ENCODE results near the gene GIT2. TPM values are rescaled to one million over a fixed set of nuclear protein-coding genes. Genes with fewer than 3 reads are reported as not detected.

GIT2 gene
- 10 to 100 TPM; 24.8 to 26.8 TPM for total RNA-seq

- peak; percentile 97 for DNase-seq (ENCODE audit: low spot score)
- TF ChIP-seq CTCF (IDR thresholded peaks at IDR 0.05): peak in 1 of 2 donors; percentile 11
- Histone ChIP-seq H3K9me3 (no peaks in the 10 kb centered on the region), H3K36me3 (peaks cover 2% of the 10 kb centered on the region), H3K4me3 (peak within 1 kb of the TSS; percentile 97 to 100), H3K27ac (peak within 1 kb of the TSS; percentile 80 to 89), H3K4me1 (peaks cover 0 to 36% of the 10 kb centered on the region in 2 donors), H3K27me3 (no peaks in the 10 kb centered on the region)
These were observed at the start of gene GIT2 for GRCh38 chr12:109995686-109996482. GIT2 (minus strand) TSS chr12:109996368; CDS start chr12:109996224, 144 bp downstream.

GRCh38 chr12:110042264-110042663 lies 46.1 kb upstream of the GIT2 start:
- DNase-seq (ENCODE audit: low spot score): no peak
- H3K27me3 ChIP-seq: no peaks in the 10 kb centered on the region
- no peak for TF ChIP-seq CTCF (IDR thresholded peaks at IDR 0.05)
- peak overlapping the region; percentile 60 to 75 for H3K27ac ChIP-seq
- no peak overlapping the region for H3K4me3 ChIP-seq
- H3K4me1 ChIP-seq: peaks cover 0 to 36% of the 10 kb centered on the region in 2 donors
- peaks cover 25% of the 10 kb centered on the region for H3K36me3 ChIP-seq
- no peaks in the 10 kb centered on the region for H3K9me3 ChIP-seq

GRCh38 chr12:110039085-110039807 lies 43.1 kb upstream of the GIT2 start:
- Histone ChIP-seq H3K27ac (no peak overlapping the region), H3K36me3 (peaks cover 42% of the 10 kb centered on the region), H3K4me1 (peaks cover 0 to 36% of the 10 kb centered on the region in 2 donors), H3K27me3 (no peaks in the 10 kb centered on the region), H3K4me3 (no peak overlapping the region), H3K9me3 (no peaks in the 10 kb centered on the region)
- no peak for DNase-seq (ENCODE audit: low spot score)
- TF ChIP-seq CTCF (IDR thresholded peaks at IDR 0.05): no peak

GRCh38 chr12:110038741-110039084 lies 42.5 kb upstream of the GIT2 start:
- Histone ChIP-seq H3K36me3 (peaks cover 48% of the 10 kb centered on the region), H3K27me3 (no peaks in the 10 kb centered on the region), H3K27ac (no peak overlapping the region), H3K9me3 (no peaks in the 10 kb centered on the region), H3K4me1 (peaks cover 0 to 36% of the 10 kb centered on the region in 2 donors), H3K4me3 (no peak overlapping the region)
- no peak for DNase-seq (ENCODE audit: low spot score)
- TF ChIP-seq CTCF (IDR thresholded peaks at IDR 0.05): no peak

- no peak overlapping the region for H3K4me3 ChIP-seq
- H3K27ac ChIP-seq: no peak overlapping the region
- no peak for DNase-seq (ENCODE audit: low spot score)
- TF ChIP-seq CTCF (IDR thresholded peaks at IDR 0.05): no peak
- no peaks in the 10 kb centered on the region for H3K27me3 ChIP-seq
- H3K4me1 ChIP-seq: peaks cover 0 to 24% of the 10 kb centered on the region in 2 donors
- peaks cover 50% of the 10 kb centered on the region for H3K36me3 ChIP-seq
- no peaks in the 10 kb centered on the region for H3K9me3 ChIP-seq
These were observed 41.1 kb upstream of the GIT2 start for GRCh38 chr12:110037315-110037714.

All from right atrium auricular region (tissue), 2 donors.